Upper lobe of right lung (tissue), 1 donor: ENCODE data around the gene CEMIP. TPM values are rescaled to one million over a fixed set of nuclear protein-coding genes. Genes with fewer than 3 reads are reported as not detected.

ENCODE experiments used
- ATAC-seq: fragments of 200-7000 bp; cut with Tn5 transposase; one replicate; pipeline ENCODE4 v1.9.1; 2020; ENCODE audit warnings: mild to moderate bottlenecking, moderate library complexity
- DNase-seq: peaks from one replicate; pipeline ENCODE4 v3.0.0-alpha.2; 2020
- H3K27ac ChIP-seq: fragments of 200-600 bp; one replicate; pipeline ENCODE4 v1.8.0; 2022
- H3K27me3 ChIP-seq: fragments of 200-600 bp; one replicate; pipeline ENCODE4 v1.8.0; 2022; ENCODE audit warnings: mild to moderate bottlenecking
- H3K36me3 ChIP-seq: fragments of 200-600 bp; one replicate; pipeline ENCODE4 v1.8.0; 2022
- H3K4me1 ChIP-seq: fragments of 200-600 bp; one replicate; pipeline ENCODE4 v1.8.0; 2022
- H3K4me3 ChIP-seq: fragments of 200-600 bp; one replicate; pipeline ENCODE4 v1.8.0; 2022; ENCODE audit warnings: mild to moderate bottlenecking
- H3K9me3 ChIP-seq: fragments of 200-600 bp; one replicate; pipeline ENCODE4 v1.8.0; 2022
- intact Hi-C: fragments of 100-400 bp; cut with DNase I; formaldehyde crosslinking; loops from one replicate; pipeline ENCODE4 v1.11.0; 2022
- total RNA-seq: library from RNA; stranded (reverse); fragmentation: NEBNext Ultra II Directional; extraction: Animal tissue kit (Norgen Biotek cat#: 25700); gene quantifications from one replicate; pipeline ENCODE4 v1.2.1, GENCODE V29; 2021
- TF ChIP-seq, protein P1 (sequence below): fragments of 200-600 bp; IDR thresholded peaks from one replicate; pipeline ENCODE4 v1.8.0; 2022; ENCODE audit warnings: antibody characterized with exemption
- donor health status: DM: no; HTN: yes; CAD: no; lungs with severe emphysema.

CEMIP gene
- total RNA-seq, 1 donor from 2014 or later = 17.3 TPM

DNA sequence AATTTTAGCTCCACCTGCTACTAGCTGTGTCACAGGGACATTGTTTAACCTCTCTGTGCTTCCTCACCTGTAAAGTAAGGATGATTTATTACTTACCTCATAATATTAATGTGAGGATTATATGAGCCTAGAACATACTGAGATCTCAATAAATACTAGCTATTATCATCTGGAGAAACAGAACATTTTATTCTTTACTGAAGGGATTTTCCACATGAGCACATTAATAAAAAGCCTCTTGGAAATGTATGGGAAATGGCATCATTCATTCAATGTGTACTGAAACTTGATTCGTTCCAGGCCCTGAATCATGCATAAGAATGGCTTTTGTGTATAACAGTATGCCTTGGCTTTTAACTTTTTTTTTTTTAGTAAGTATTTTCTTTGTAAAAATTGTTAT is 11.0 kb upstream of the CEMIP start:
- Histone ChIP-seq H3K9me3 (no peaks in the 10 kb centered on the region), H3K36me3 (no peaks in the 10 kb centered on the region), H3K4me1 (no peaks in the 10 kb centered on the region), H3K27me3 (no peaks in the 10 kb centered on the region), H3K4me3 (no peak overlapping the region), H3K27ac (no peak overlapping the region)
- ATAC-seq (no peak), DNase-seq (no peak)
- intact Hi-C loops = no loop called here
- TF ChIP-seq, protein P1, sequence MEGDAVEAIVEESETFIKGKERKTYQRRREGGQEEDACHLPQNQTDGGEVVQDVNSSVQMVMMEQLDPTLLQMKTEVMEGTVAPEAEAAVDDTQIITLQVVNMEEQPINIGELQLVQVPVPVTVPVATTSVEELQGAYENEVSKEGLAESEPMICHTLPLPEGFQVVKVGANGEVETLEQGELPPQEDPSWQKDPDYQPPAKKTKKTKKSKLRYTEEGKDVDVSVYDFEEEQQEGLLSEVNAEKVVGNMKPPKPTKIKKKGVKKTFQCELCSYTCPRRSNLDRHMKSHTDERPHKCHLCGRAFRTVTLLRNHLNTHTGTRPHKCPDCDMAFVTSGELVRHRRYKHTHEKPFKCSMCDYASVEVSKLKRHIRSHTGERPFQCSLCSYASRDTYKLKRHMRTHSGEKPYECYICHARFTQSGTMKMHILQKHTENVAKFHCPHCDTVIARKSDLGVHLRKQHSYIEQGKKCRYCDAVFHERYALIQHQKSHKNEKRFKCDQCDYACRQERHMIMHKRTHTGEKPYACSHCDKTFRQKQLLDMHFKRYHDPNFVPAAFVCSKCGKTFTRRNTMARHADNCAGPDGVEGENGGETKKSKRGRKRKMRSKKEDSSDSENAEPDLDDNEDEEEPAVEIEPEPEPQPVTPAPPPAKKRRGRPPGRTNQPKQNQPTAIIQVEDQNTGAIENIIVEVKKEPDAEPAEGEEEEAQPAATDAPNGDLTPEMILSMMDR = no peak

DNA sequence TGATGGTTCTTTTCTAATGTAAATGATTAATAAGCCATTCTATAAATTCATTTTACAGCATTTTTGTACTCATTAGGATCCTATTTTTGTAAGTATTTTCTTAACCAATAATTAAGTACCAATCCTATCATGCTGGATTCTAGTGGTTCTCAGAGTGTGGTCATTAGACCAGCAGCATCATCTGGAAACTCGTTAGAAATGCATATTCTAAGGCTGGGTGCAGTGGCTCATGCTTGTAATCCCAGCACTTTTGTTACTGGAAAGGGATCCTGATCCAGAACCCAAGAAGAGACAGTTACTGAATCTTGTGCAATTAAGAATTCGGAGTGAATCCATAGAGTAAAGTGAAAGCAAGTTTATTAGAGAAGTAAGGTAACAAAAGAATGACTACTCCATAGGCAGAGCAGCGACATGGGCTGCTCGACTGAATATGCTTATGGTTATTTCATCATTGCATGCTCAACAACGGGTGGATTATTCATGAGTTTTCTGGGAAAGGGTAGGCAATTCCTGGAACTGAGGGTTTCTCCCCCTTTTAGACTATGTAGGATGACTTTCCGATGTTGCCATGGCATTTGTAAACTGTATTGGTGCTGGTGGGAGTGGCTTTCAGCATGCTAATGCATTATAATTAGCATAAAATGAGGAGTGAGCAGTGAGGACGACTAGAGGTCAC is 9.9 kb upstream of the CEMIP start:
- Histone ChIP-seq H3K36me3 (no peaks in the 10 kb centered on the region), H3K4me3 (no peak overlapping the region), H3K27ac (no peak overlapping the region), H3K27me3 (no peaks in the 10 kb centered on the region), H3K4me1 (no peaks in the 10 kb centered on the region), H3K9me3 (no peaks in the 10 kb centered on the region)
- DNase-seq (no peak), ATAC-seq (no peak)
- TF ChIP-seq, protein P1 = no peak
- intact Hi-C loops = no loop called here

DNA sequence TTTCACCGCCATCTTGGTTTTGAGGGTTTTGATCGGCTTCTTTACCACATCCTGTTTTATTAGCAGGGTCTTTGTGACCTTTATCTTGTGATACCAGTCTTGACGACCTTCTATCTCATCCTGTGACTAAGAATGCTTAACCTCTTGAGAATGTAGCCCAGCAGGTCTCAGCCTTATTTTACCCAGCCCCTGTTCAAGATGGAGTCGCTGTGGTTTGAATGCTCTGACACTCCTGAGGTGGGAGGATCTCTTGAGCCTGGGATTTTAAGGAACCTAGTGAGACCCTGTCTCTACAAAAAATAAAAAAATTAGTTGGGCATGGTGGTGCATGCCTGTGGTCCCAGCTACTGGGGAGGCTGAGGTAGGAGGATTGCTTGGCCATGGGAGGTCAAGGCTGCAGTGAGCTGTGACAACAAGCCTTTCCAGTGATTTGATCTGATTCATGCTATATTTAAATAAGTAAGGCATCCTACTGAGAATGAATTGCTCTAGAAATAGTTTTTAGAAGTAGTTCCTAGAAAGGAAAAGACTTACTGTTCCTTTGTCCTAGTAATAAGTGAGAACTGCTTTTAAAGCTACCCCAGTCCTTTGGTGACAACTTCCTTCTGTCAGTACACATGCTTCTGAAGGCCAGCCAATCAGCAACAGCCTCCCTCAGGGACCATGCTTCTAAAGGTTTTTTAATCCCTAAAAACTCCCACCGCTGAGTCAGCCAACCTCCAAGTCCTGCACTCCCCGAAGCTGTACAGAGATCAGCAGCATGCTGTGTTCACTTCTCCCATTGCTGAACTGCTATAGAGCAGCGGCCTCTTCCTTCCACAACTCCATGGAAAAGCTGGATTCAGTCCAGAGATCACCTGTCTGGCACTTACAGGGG is 9.1 kb upstream of the CEMIP start:
- Histone ChIP-seq H3K4me1 (no peaks in the 10 kb centered on the region), H3K27ac (no peak overlapping the region), H3K36me3 (no peaks in the 10 kb centered on the region), H3K27me3 (no peaks in the 10 kb centered on the region), H3K4me3 (no peak overlapping the region), H3K9me3 (no peaks in the 10 kb centered on the region)
- intact Hi-C loops = no loop called here
- no peak for ATAC-seq
- no peak for DNase-seq
- TF ChIP-seq, protein P1 = no peak

DNA sequence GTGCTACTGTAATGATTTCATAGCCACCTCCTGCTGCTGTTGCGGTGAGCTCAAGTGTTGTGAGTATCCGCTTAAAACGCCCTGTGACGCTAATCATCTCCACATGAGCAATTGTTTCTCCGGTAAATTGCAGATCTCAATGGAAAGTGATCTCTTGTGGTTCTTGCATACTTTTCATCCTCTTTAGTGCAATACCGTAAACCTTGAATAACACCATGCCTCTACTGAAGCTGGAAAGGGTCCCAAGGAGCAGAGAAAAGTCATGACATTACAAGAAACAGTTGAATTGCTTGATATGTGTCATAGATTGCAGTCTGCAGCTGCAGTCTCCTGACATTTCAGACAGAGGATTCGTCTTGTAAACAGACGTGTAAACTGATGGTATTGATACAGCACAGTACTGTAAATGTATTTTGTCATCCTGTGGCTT is 6.0 kb upstream of the CEMIP start:
- TF ChIP-seq, protein P1 = no peak
- ATAC-seq = no peak
- Histone ChIP-seq H3K4me1 (peaks cover 15% of the 10 kb centered on the region), H3K9me3 (no peaks in the 10 kb centered on the region), H3K4me3 (no peak overlapping the region), H3K36me3 (no peaks in the 10 kb centered on the region), H3K27ac (no peak overlapping the region), H3K27me3 (peaks cover 7% of the 10 kb centered on the region)
- intact Hi-C loops = no loop called here
- DNase-seq = no peak

DNA sequence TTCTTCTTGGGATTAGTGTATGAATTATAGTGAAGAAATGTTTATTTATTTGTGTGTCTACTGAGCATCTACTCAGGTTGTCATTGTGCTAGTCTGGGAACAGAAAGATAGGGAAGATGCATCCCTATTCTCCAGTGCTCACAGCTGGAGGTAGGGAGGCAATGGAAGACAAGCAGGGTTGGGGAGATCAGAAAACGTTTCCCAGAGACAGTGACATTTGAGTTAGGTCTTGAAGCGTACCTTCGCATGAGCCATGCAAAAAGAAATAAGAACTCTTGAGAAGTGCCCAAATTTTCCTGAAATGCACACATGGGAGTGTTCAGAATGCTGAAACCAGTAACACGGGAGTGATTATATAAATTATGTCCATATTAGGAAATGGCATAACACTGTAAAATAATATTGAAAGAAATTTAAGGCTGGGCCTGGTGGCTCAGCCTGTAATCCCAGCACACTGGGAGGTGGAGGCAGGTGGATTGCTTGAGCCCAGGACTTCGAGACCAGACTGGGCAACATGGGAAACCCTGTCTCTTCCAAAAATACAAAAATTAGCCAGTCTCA is 5.3 kb upstream of the CEMIP start:
- intact Hi-C loops = no loop called here

More for the DNA sequence above, 5.3 kb upstream of the CEMIP start:
- TF ChIP-seq, protein P1 = no peak
- Histone ChIP-seq H3K4me1 (peaks cover 19% of the 10 kb centered on the region), H3K27ac (no peak overlapping the region), H3K4me3 (no peak overlapping the region), H3K36me3 (no peaks in the 10 kb centered on the region), H3K9me3 (no peaks in the 10 kb centered on the region), H3K27me3 (peaks cover 10% of the 10 kb centered on the region)
- ATAC-seq (no peak), DNase-seq (no peak)
